ENCODE results near the gene TAGAP.
A peak's percentile ranks its signal among the peaks of the same experiment; 100 is the strongest.
"Not testable (repeated sequence)": the region's sequence is repeated elsewhere in the genome, so short reads cannot be mapped to it uniquely, and the experiment has no call there.

Gene TAGAP

DNA sequence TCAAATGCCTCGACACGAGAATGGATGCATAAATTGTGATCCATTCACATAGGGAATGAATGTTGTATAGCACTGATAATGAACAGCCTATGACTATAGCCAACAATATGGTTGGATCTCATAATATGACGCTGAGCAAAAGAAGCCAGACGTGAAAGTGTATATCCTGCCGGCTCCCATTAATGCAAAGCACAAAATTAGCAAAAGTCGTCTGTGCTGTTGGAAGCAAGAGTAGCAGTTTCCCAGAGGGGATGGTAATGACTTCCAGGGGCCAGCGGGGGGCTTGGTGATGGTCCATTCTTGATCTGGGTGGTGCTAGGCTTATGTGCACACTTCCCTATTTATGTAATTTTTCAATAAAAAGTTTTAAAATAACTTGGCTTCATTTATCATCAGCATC lies 1.0 kb upstream of the TAGAP start:
- DNase-seq (ENCODE audit: low spot score), result no peak

DNA sequence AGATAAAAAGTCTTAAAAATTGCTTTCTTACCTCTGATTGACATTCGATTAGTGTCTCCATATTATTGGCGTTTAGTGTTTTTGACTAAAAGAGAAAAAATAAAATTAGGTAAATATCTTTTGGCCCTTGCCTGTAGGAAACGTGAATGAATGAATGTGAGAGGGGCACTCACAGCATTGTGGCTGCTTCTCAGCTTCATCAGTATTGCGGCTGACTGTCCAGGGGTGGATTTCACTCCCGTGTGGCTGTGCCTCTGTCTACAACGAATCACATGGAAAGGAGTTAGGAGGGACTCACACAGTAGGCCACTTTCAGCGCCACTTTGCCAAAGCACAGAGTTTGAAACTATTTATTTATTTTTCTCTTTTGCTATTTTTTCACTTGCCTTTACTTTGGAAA lies 844 bp downstream of the TAGAP start:
- DNase-seq (ENCODE audit: low spot score), result peak; percentile 59

DNA sequence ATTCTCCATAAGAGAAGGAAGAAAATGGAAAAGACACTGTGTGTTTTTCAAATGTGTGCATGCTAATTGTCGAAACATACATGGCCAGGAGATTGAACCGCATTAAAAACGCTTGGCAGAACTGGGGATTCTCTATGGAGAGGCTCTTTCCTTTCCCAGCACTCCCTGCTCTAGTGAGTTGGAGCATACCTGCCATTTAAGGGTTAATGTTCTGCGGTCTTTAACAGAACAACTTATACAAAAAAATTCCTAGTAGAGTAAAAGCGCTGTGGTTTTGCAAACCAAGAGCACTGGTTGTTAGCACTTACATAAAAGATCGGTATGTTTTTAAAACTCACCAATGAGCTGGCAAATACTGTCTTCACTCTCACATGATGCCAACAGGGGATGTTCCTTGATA lies 1.5 kb downstream of the TAGAP start:
- peak; percentile 90 for DNase-seq (ENCODE audit: low spot score)

DNA sequence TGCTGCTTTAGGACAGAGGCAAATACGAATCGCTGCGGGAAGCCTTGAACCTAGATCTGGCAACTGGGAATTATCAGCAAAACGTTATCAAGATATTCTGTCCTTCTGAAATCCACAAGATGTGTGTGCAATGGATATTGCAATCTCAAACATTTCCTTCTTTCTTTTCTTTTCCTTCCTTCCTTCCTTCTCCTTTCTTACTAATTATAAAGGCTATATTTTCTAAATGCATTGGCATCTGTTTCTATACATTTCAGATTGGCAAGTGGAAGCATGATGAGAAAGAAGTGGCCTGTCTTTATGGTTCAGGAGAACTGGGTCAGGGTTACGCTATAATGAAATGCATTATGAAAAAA lies 2.0 kb downstream of the TAGAP start:
- no peak for DNase-seq (ENCODE audit: low spot score)

DNA sequence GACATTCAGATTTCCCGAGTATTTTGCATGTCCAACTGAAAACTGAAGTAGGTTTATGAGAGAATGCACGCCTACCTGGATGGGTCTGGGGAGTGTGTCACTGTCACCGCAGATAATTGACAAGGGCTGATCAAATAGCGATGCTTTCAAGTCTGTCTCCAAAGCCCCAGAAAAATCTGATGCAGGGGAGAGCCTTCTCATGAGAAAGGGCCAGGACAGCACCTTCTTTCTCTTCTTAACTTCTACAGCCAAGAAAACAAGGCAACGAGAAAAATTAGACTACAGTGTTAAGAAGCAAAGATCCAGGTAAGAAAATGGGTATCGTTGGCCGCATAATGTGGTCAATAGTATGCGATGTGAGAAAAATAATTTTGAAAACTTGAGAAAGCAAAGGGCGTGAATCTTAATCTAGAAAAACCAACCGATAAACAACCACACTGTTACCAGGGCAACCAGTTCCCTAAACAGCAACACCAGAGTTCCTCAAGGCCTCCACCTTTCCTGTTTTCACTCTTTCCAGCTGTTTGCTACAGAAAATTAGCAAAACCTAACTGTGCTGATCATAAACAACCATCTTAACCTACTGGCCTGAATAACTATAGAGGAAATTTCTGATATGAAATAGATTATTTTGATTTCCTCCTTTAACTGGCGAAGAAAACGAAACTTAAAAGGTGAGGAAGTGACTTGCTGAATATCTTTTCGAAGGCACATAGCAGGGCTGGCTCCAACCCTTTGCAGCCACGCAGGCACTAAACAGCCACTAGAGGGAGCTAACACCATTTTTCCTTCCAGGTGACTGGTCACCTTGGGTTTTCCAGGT lies 2.6 kb downstream of the TAGAP start:
- DNase-seq (ENCODE audit: low spot score), result peak; percentile 95

DNA sequence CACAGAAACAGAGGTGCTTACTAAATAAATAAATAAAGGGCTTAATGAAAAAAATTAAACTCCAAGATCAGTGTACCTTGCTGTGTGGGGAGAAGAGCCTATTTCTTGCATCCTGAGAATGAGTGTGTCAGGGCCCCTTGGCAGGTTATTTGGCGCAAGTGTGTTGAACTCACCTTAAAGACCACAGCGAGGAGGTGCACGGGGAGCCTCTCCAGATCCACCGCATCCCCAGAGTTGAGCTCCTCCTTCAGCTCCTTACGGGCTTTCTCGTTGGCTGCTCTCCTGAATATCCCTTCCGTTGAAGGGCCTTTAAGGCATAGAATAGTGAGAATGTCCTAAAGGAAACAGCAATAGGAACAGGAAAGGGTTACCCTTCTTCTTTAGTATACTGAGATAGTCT lies 3.6 kb downstream of the TAGAP start:
- no peak for DNase-seq (ENCODE audit: low spot score)

DNA sequence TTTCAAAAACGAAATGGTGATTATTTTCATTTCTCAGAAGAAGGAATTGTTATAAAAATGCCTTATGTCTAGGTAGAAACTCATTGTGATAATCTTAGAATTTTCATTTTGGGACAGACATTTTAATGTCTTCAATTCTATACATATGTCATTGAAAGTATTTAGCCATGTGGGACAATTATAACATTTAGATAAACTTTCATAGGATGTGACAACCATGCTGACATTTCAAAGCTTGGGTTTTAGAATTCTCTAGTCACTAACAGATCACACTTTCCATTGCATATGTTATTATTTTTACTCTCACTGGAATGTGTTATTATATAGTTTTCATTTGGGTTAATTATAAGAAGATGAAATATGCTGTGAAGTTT lies 4.9 kb downstream of the TAGAP start:
- no peak for DNase-seq (ENCODE audit: low spot score)

DNA sequence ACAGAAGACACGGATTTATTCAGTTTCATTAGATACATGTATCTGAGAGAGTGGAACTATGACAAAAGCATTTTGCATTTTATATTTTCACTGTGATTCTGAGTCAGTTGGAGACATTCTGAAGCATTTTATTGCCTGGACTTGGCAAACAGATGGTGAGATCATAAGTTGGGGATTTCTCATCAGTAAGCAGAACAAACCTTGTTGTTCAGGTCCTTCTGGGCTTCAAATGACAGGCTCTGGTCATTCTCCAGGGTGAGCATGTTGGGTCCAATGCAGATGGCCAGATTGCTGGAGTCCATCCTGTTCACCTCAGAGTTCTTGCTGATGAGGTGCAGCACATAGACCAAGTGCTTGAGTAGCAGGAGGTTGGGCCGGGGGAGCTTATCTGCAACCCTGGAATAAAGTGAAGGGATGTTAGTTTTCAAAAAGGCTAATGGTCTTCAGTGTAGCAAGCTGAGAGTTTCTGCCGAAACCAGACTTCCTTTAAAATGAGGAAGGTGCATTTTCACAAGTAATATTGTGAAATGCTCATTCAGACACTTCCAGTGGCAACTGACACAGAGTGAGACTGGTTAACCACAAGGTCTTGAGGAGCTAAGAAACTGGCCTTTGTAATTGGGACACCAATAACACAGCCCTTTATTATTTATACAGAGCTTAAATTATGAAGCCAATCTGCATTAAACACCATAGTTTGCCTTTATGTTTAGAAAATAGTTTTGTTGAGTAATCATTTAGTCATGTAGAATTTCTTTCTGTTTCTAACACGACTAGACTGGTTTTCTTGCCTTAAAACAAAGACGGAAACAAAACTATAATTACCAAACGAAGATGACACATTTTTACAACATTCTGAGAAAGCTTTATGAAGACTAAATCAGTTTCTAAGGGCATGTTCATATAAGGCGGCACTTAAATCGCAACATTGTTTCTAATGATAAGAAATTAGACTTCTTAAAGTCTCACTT lies 5.6 kb downstream of the TAGAP start:
- DNase-seq (ENCODE audit: low spot score), result peak; percentile 71

DNA sequence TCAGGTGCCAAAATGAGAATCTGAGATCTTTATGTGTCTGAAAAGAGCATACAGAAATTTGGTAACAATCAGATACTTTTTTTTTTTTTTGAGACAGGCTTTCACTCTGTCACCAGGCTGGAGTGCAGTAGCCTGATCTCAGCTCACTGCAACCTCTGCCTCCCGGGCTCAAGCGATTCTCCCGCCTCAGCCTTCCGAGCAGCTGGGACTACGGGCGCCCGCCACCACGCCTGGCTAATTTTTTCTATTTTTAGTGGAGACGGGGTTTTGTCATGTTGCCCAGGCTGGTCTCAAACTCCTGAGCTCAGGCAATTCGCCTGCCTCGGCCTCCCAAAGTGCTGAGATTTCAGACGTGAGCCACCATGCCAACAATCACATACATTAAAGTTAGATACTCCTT lies 6.5 kb downstream of the TAGAP start:
- not testable (repeated sequence) for DNase-seq (ENCODE audit: low spot score)

DNA sequence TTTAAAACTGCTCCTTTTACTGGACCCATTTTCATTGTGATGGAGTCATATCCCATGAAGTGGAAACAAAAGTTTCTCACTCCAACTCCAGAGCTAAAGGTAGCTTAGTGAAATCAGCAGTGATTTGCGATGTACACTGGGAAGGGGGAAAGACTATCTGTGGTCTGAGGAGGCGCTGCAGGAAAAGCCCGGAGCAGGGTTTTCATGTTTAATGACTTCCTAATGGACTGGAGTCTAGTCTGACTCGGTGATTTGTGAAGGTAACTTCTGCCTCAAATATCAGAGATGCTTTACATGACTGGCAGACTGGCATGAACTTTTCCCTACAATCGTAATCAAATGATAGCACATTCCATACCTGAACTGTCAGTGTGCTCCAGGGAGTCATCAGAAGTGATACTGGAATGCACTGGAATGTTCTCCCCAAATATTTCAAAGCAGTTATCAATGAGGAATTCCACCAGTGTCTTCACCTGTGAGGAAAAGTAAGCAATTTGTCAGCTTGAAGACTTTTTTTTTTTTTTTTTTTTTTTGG lies 7.0 kb downstream of the TAGAP start:
- DNase-seq (ENCODE audit: low spot score), result no peak

DNA sequence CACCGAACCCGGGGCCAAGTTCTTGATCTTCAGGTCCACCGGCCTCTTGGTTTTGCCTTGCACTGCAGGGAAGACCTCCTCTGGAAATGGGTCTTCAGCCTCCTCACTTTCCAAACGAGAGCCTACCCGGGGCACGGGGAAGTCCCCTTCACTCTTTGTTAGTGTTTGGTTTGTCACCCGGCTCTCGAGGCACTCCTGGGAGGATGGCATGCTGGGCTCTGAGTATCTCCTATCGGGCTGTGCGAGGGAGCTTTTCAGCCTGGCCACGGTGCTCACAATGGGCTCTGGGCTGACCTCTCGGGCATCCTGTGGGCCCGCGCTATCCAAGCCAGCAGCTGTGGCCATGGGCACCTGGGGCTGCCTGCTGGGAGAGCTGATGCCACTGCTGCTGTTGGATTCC lies 8.1 kb downstream of the TAGAP start:
- DNase-seq (ENCODE audit: low spot score), result no peak

DNA sequence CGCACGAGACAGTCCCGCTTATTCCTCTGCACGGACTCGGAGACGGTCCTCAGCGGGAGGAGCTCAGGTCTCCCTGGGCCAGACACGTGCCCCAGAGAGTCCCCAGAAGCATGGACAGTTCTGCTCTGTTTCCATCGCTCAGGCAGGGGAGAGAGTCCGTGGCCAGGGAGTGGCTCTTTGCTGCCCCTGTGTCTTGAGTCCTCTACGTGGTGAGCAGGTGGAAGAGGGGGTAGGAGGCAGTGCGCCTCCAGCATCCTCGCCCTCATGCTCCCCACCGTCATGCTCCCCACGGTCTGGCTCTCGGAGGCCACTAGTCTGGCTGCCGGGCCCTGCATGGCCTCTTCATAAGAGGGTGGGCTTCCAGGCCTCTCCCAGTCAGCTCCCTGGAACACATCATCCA lies 8.9 kb downstream of the TAGAP start:
- no peak for DNase-seq (ENCODE audit: low spot score)

DNA sequence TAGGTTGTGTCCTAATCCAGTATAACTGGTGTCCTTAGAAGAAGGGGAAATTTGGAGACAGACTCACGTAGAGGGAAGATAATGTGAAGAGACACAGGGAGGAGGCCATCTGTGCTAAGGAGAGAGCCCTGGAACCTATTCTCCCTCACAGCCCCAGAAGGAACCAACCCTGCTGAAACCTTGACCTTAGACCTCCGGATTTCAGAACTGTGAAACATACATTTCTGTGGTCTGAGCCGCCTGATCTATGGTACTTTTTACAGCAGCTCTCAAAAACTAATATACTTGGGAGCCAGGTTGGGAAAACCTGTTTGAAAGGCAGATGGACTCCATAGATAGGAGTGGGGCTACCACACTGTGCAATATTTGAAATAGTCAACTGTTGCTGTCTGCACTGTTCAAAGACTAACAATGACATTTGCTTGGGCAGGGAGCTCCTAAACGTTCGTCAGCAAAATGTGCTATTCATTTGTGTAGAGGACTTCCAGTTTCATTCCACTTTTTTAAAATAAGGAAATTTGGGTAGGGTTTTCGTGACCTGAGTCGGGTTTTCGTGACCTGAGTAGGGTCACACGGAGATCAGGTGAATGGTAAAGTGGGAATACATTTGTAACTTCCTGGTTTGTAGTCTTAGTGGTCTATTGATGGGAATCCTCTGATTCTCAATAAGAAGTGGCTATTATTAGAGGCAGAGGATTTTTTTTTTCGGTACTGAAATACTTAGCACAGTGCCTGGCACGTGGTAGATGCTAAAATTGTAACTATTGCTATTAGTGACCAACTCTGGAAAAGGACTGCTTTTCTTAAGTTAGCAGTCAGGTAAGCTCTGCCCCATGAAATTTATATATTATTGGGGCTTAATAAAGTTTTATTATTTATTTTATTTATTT lies 11.4 kb downstream of the TAGAP start:
- DNase-seq (ENCODE audit: low spot score), result no peak

DNA sequence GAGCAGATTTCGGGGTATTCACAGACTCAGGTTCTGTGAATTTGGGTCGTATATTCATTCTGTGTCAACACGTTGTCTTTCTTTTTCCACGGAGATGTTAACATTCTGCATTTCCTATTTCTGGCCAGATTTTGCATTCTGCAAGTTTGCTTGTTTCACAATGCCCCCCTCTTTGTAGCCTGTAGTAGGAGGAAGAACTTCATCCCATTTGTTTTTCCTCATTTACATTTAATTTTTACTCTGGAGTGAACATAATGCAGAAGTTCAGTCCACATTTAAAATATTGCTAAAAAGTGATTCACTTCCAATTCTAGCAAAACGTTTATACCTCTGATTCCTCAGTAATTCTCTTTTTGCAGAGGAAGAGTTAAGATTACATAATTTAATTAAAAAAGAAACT lies 12.9 kb downstream of the TAGAP start:
- no peak for DNase-seq (ENCODE audit: low spot score)

DNA sequence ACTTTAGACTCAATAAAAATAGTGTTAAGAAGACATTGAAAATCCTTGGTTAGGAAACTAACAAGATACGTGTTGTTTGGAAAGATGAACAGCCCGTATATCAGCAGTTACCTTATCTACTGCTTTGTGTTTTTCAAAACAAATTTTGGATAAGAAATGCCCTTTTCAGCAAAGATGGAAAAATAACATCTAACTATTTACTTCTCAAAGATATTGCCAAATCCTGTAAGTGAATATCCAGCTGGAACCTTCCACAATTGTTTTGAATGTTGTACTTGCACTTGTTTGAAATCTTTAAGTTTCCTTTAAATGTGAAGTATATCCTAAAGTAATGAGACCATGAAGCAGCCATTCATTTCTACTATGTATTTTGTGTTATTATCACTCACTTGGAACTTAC lies 14.6 kb downstream of the TAGAP start:
- DNase-seq (ENCODE audit: low spot score), result no peak

DNA sequence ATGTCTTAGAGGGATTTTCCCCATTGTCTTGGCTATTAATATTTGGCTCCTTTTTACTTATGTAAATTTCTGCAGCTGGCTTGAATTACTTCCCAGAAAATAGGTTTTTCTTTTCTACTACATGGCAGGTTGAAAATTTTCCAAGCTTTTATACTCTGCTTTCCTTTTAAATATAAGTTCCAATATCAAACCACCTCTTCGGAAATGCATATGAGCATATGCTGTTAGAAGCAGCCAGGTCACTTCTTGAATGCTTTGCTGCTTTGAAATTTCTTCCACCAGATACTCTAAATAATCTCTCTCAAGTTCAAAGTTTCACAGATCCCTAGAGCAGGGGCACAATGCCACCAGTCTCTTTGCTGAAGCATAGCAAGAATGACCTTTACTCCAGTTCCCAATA lies 19.6 kb downstream of the TAGAP start:
- DNase-seq (ENCODE audit: low spot score), result not testable (repeated sequence)

DNA sequence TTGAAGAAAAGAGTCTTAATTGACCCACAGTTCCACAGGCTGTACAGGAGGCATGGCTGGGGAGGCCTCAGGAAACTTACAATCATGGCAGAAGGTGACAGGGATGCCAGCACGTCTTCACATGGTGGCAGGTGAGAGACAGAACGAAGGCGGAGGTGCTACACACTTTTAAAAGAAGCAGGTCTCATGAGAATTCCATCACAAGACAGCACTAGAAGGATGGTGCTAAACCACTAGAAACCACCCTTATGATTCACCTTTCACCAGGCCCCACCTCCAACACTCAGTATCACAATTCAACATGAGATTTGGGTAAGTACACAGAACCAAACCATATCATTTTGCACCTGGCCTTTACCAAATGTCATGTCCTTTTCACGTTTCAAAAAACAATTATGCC lies 20.9 kb downstream of the TAGAP start:
- DNase-seq (ENCODE audit: low spot score), result no peak

DNA sequence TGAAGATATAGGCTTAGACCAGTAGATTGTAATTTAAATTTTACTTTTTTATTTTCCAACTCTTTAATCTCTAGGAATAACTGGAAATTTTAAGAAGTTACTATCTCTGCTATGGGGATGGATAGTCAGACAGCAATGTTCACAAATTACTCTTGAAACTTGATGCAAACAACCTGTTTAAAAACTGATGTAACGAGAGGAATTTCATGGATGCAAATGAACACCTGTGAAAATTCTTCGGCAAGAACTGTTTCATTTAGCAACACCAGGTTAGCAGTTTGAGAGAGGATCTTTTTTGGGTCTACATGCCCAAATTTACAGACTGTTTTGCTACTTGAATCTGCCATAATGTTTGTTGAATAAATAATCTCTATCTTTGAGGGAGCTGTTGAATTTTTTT lies 24.8 kb downstream of the TAGAP start:
- no peak for DNase-seq (ENCODE audit: low spot score)

DNA sequence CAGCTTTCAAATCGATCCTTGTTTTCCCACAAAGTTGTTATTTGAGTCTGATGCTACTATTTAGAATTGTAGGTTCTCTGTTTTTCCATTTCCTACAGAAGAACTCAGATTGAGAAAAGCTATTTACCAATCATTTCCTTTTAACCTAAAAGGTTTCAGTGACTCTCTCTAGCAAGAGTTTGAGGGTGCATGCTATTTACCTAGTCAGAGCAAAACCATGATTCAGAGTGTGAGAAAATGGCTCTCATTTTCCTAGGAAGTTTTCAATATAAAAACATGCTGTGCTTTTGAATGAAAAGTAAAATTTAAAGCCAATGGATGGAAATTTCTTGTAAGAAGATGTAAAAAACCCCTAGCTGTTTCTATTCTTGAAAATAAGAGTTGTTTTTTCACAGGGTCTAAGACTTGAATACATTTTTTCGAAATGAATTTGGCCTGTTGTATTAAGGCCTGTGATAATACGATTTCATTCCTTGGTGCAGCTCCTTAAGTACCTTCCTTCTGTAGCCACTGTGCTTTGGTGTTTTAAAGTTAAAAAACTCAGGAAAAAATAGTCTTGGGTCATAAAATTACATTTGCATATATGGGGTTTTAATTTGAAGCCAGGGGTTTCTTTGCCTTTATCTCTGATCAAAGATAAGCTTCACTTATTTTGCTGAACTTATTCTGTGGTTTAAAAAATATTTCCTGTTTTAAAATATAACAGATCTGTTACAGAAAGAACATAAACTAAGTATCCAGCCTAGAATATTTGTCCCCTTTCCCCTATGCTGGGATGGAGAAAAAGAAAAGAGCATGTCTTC lies 26.8 kb downstream of the TAGAP start:
- DNase-seq (ENCODE audit: low spot score), result peak; percentile 50

DNA sequence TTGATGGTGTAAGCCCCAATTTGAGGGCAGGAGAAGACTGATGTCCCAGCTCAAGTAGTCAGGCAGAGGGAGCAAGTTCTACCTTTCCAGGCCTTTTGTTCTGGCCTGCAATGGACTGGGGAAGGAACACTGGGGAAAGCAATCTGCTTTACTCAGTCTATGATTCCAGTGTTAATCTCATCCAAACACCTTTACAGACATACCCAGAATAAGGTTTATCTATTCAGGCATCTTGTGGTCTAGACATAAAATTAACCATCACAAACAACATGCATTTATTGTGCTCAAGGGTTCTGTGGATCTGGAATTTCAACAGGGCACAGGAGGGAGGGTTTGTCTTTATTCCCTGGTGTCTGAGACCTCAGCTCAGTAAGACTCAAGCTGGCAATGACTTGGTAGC lies 30.4 kb downstream of the TAGAP start:
- no peak for DNase-seq (ENCODE audit: low spot score)

DNA sequence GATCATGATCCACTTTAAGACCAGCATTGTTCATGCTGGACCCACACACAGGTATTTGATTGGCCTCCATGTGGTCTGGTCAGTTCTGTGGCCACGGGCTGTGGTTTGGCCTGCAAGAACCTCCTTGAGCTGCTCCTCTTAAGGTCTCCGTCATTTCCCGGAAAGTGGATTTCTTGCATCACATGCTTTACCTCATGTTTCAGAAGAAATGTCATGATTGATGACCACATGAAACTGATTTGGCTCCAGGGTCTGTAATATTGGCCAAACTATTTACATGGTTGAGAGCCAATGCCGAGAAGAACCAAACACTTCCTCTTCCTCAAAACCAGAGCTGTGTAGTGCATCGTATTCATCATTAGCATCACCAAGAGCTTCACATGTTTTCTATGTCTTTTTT lies 31.6 kb downstream of the TAGAP start:
- no peak for DNase-seq (ENCODE audit: low spot score)

Measured in CD4-positive, alpha-beta T cell treated with Interleukin-2 at 100 ng/mL for 4 hours (primary cell).